ENCODE results near the gene ATF6. TPM values are rescaled to one million over a fixed set of nuclear protein-coding genes. Genes with fewer than 3 reads are reported as not detected.
"Not testable (repeated sequence)": the region's sequence is repeated elsewhere in the genome, so short reads cannot be mapped to it uniquely, and the experiment has no call there.

The ATF6 gene
- total RNA-seq, 1 experiment from 2014 or later = 32.8 TPM

DNA sequence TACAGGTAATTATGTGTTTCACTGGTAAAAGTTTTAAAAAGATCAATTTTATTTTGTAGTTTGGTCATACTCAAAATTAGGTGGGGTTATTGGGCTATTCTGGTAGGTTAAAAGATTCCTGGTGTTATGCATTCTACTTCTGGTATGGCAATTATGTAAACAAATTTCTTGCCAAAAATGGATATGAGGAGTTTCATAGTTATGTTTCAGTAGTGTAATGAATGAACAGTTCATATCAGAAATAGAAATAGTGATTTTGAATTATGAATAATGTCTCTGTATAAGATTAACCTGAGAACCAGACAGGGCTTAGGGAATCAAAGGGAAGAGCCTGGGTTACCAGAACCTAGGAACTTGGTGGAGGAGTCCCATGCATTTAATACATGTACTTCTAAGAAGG, 15.9 kb downstream of the ATF6 start:
- no peak for DNase-seq (ENCODE audit: low spot score)

GRCh38 chr1:161782886-161783285, 16.8 kb downstream of the ATF6 start:
- no peak for DNase-seq (ENCODE audit: low spot score)

- DNase-seq (ENCODE audit: low spot score) = no peak
Observed at GRCh38 chr1:161784968-161785367, 18.8 kb downstream of the ATF6 start.

- DNase-seq (ENCODE audit: low spot score) = no peak
Observed at GRCh38 chr1:161787355-161787754, 21.2 kb downstream of the ATF6 start.

DNA sequence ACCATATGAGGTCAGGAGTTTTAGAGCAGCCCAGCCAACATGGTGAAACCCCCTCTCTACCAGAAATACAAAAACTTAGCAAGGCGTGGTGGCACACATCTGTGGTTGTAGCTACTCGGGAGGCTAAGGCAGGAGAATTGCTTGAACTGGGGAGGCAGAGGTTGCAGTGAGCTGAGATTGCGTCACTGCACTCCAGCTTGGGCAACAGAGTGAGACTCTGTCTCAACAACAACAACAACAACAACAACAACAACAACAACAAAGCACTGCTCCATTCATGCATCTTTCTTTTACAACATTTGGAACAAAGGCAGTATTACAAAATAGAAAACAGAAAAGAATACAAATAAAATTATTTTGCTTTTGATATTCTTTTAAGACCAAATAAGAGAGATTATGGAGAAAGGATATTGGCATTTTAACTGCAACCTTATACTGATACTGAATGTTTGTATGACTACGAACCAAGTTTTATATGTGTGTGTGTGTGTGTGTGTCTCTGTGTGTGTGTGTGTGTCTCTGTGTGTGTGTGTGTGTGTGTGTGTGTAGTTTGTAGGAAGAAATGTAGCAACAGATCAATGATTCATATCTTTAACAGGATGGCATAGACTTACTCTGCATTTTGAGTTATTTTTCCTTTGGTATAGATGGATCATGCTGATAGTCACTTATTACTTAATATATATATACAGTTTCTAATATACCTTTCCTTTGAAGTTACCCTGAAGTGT, 24.6 kb downstream of the ATF6 start:
- no peak for DNase-seq (ENCODE audit: low spot score)

DNA sequence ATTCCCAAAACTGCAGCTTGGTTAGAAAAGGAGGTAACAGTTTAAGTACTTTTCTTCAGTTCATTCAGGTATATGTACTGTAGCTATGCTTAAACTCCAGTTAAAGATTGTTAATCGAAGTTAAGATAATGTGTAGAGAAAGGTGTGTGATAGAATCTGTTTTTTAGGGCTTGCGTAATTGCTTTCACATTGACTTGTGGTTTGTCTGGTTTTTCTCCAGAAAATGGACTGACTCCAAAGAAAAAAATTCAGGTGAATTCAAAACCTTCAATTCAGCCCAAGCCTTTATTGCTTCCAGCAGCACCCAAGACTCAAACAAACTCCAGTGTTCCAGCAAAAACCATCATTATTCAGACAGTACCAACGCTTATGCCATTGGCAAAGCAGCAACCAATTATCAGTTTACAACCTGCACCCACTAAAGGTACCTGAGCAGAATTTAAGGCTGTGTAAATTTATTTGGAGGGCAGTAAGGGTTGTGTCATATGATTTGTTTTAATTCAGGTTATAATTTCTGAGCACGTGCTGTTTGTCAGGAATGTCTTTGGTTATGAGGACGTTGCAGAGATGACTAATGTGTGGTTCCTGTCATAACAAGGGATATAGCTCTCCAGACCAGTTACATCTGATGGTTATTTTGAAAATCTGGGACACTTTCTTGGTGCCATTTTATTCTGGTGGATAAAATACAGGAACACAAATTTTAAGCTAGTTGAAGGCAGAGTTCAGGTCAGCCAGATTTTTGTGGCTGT, 26.0 kb downstream of the ATF6 start:
- DNase-seq (ENCODE audit: low spot score) = no peak

- peak; percentile 90 for DNase-seq (ENCODE audit: low spot score)
Observed at GRCh38 chr1:161792740-161793139, 26.6 kb downstream of the ATF6 start.

- no peak for DNase-seq (ENCODE audit: low spot score)
Observed at GRCh38 chr1:161799792-161800191, 33.7 kb downstream of the ATF6 start.

DNA sequence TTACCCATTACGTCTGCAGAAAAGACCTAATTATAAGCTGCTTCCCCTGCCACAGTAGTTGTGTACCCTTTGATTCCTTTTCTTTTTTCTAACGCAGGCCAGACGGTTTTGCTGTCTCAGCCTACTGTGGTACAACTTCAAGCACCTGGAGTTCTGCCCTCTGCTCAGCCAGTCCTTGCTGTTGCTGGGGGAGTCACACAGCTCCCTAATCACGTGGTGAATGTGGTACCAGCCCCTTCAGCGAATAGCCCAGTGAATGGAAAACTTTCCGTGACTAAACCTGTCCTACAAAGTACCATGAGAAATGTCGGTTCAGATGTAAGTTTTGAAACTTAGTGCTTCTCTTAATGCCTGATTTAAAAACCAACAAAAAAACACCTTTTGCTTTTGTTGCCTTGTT, 35.8 kb downstream of the ATF6 start:
- DNase-seq (ENCODE audit: low spot score) = no peak

DNA sequence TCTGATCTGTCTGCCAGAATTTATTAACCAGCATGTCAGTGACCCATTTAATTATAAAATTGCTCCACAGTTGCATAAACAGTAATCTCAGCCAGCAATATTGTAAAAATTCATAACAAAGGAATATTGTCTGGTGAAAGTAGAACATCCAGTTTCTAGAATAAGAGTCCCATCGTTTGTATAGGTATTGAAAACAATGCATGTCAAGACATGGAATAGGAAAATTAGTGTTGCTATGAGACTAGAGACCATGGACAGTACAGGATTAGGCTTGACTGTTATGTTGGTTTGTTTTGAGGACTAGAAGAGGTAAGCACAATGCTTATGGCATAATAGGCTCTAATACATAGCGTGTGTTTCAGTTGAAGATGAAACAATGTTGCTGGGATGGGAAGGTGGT, 37.1 kb downstream of the ATF6 start:
- DNase-seq (ENCODE audit: low spot score) = no peak

DNA sequence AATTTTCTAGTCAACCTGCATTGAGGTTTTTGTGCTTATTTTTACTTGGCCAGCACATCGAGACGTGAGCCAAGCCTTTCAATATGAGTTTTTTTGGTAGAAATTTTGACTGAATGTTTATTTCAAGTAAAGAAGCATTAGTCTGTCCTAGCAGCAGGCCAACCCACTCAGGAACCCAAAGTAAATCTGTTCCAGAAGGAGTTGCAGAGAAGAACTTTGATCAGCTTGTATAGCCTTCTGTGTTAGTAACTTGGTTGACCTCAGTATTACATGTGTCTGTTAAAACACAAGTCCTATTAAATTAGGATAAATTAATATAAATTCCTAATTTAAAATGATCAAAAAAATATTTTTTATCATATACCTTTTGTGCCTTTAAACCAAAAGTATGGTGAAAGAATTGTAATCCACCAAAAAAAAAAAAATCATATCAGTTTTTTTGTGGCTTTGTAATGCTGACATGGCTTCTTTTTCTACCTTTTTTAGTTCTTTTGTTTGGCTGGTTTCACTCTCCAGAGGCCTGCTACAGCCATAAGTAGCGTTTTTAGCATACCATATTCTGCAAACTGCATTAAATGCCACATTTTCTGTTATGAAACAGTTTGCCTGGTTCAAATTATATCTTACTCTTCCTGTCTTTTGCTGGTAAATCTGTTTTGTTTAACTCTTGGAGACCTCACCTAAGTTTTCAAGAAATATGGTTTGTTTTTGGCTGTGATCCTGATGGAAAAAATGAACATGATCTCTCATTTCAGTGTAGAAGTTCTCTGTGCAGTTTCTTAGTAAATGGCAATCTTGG, 39.5 kb downstream of the ATF6 start:
- DNase-seq (ENCODE audit: low spot score) = no peak

DNA sequence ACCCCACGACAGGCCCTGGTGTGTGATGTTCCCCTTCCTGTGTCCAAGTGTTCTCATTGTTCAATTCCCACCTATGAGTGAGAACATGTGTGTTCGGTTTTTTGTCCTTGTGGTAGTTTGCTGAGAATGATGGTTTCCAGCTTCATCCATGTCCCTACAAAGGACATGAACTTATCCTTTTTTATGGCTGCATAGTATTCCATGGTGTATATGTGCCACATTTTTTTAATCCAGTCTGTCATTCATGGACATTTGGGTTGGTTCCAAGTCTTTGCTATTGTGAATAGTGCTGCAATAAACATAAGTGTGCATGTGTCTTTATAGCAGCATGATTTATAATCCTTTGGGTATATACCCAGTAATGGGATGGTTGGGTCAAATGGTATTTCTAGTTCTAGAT, 43.1 kb downstream of the ATF6 start:
- not testable (repeated sequence) for DNase-seq (ENCODE audit: low spot score)

DNA sequence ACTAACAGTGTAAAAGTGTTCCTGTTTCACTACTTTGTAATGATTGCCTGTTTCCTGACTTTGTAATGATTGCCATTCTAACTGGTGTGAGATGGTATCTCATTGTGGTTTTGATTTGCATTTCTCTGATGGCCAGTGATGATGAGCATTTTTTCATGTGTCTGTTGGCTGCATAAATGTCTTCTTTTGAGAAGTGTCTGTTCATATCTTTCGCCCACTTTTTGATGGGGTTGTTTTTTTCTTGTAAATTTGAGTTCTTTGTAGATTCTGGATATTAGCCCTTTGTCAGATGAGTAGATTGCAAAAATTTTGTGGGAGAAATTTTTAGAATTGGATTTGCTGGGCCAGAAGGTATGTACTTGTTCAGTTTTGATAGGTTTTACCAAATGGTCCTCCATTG, 43.5 kb downstream of the ATF6 start:
- not testable (repeated sequence) for DNase-seq (ENCODE audit: low spot score)

GRCh38 chr1:161810780-161811179, 44.7 kb downstream of the ATF6 start:
- no peak for DNase-seq (ENCODE audit: low spot score)

- no peak for DNase-seq (ENCODE audit: low spot score)
Observed at GRCh38 chr1:161816201-161816600, 50.1 kb downstream of the ATF6 start.

DNA sequence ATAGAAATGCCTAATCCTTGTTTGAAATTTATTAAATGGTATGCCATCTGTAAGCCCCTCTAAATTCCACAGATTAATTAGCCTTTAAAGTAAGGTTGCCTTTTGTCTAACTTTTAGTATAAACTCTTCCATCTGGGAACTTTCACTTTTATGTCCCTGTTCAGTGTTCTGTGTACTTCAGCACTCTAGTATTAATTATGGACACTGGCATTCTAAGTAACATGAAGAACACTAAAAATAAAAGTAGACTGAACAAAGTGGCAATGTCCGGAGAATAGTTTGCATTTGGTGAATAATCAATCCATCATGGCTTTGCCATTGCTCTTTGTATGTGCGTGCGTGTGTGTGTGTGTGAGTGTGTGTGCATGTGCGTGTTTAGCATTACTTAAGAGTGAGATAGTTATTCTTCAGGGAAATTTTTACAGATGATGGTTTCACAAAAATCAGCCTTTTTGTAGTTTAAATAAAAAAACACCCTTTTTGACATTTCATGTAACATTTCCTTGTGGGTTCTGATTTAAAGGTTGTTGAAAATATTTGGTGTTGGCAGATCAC, 51.1 kb downstream of the ATF6 start:
- DNase-seq (ENCODE audit: low spot score) = no peak

GRCh38 chr1:161820914-161821313, 54.8 kb downstream of the ATF6 start:
- no peak for DNase-seq (ENCODE audit: low spot score)

GRCh38 chr1:161824618-161825017, 58.5 kb downstream of the ATF6 start:
- no peak for DNase-seq (ENCODE audit: low spot score)

DNA sequence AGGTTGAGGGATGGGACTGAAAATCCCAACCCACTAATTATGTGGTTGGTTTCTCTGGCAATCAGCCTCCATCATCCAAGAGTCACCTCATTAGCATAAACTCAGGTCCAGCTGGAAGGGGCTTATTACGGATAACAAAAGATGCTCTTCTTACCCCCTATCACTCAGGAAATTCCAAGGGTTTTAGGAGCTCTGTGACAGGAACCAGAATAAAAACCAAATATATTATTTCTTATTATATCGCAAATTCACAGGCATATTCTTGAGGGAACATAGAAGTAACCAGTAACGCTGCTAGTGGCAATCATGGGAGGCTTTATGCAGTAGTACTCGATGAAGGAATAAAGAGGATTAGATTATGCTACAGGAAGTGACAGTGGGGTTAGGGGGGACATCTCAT, 59.7 kb downstream of the ATF6 start:
- no peak for DNase-seq (ENCODE audit: low spot score)

DNA sequence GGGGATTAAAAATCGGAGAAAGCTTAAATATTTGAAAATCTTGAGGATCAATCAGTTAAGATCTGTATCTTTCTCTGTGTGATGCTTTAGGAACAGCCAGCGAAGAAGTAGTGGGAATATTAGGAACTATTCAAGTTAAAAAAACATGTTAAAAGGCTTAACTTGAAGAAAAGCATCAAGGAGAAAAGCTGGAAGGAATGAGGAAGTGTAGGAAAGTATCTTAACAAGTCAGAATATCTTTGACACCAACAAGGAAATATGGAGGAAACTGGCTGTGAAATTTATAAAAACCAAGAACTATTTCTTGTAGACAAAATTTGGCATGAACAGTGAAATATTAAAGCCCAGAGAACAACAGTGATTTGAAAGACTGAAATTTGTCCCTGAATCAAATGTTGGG, 60.4 kb downstream of the ATF6 start:
- no peak for DNase-seq (ENCODE audit: low spot score)

GRCh38 chr1:161827786-161828185, 61.7 kb downstream of the ATF6 start:
- DNase-seq (ENCODE audit: low spot score) = no peak

DNA sequence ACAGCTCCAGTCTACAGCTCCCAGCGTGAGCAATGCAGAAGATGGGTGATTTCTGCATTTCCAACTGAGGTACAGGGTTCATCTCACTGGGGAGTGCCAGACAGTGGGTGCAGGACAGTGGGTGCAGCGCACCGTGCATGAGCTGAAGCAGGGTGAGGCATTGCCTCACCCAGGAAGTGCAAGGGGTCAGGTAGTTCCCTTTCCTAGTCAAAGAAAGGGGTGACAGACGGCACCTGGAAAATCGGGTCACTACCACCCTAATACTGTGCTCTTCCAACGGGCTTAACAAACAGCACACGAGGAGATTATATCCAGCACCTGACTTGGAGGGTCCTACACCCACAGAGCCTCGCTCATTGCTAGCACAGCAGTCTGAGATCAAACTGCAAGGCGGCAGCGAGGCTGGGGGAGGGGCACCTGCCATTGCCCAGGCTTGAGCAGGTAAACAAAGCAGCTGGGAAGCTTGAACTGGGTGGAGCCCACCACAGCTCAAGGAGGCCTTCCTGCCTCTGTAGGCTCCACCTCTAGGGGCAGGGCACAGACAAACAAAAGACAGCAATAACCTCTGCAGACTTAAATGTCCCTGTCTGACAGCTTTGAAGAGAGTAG, 66.3 kb downstream of the ATF6 start:
- not testable (repeated sequence) for DNase-seq (ENCODE audit: low spot score)
